Measurements from ENCODE around the gene RASGRP3.

Gene RASGRP3

DNA sequence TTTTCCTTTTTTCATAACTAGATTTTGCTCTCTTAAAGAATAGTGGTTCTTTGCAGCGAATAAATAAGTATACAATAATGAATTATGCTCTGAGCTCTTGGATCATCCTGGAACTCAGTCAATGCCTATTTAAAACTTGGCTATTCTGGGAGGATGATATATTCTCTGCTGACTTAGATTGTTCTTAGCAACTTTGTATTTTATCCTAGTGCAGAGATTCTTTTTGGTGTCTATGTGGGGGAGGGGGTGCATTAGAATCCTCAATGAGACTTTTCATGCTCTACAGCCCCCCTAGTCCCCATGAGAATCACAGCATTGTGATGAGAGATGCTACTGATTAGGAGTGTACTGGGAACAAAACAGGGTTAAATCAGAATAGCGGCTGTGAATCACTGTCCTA, 131.5 kb downstream of the RASGRP3 start:
- Histone ChIP-seq H3K27me3 (replicated peaks) (no peaks in the 10 kb centered on the region), H3K4me3 (ENCODE audit: low read depth, low read length) (no peak overlapping the region), H3K36me3 (replicated peaks) (no peaks in the 10 kb centered on the region), H3K27ac (no peak overlapping the region)
- in situ Hi-C loops (cut with HindIII; ENCODE audit: low pct_ligation_motif_present, low sequenced_read_pairs): no loop called here
- TF ChIP-seq, protein P1, sequence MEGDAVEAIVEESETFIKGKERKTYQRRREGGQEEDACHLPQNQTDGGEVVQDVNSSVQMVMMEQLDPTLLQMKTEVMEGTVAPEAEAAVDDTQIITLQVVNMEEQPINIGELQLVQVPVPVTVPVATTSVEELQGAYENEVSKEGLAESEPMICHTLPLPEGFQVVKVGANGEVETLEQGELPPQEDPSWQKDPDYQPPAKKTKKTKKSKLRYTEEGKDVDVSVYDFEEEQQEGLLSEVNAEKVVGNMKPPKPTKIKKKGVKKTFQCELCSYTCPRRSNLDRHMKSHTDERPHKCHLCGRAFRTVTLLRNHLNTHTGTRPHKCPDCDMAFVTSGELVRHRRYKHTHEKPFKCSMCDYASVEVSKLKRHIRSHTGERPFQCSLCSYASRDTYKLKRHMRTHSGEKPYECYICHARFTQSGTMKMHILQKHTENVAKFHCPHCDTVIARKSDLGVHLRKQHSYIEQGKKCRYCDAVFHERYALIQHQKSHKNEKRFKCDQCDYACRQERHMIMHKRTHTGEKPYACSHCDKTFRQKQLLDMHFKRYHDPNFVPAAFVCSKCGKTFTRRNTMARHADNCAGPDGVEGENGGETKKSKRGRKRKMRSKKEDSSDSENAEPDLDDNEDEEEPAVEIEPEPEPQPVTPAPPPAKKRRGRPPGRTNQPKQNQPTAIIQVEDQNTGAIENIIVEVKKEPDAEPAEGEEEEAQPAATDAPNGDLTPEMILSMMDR (IDR thresholded peaks at IDR 0.05; ENCODE audit: low read depth, low read length, missing control alignments): no peak
- DNase-seq: no peak

DNA sequence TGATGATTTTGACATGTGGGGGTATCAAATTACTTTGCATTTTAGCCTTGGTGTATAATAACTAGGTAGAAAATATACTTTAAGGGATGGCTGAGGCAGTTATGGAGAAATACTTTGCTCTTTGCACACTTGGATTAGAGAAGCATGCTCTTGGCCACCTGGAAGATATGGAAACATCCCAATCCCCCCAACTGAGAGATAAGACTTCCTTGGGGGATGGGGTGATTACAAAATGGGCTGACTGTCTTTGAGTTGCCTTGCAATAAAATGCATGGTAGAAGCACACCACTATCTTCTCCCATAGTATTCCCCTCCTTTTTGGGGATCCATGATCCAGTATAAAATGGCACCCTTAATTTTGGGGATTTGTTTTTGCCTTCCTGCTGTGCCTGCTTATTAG, 137.7 kb downstream of the RASGRP3 start:
- no peak for DNase-seq
- Histone ChIP-seq H3K27ac (no peak overlapping the region), H3K27me3 (replicated peaks) (no peaks in the 10 kb centered on the region), H3K4me3 (ENCODE audit: low read depth, low read length) (no peak overlapping the region), H3K36me3 (replicated peaks) (no peaks in the 10 kb centered on the region)
- in situ Hi-C loops (cut with HindIII; ENCODE audit: low pct_ligation_motif_present, low sequenced_read_pairs): no loop called here
- TF ChIP-seq, protein P1 (IDR thresholded peaks at IDR 0.05; ENCODE audit: low read depth, low read length, missing control alignments): no peak
